ENCODE measurements around the gene CDH9. TPM values are rescaled to one million over a fixed set of nuclear protein-coding genes. Genes with fewer than 3 reads are reported as not detected.

The CDH9 gene
- polyA plus RNA-seq, 2 of the 4 experiments (the other 2 are of a cell fraction), result 0.22 TPM; not detected in 1

DNA sequence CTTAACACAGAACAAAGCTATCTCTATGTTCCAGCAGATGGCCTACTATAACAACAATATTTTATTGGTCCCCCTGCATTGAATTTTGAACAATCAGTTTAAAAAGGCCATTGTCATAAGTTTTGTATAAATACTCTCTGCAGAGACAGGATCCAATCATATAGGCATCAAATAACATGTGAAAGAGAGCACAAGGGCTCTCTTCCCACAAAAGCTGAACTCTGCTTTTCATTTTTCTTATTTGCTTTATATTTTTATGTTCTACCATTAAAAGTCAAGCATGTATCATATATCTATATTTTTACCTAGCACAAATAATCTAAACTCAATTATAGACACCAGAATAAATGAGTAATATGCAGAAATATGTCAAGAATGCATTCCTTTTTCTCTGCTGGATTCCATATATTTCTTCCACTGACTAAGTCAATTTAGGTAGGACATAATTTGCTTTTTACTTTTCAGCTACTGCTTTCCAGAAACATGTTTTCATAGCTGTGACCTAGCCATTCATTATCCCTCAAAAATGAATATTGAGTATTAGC lies 143.6 kb downstream of the CDH9 start:
- ChIA-PET POLR2A (no interaction called here), CTCF (no interaction called here)
- TF ChIP-seq RAD21 (conservative IDR thresholded peaks at IDR 0.05 in 1 of 2, IDR thresholded peaks at IDR 0.05 in 1 of 2), result peak in 1 of 2 experiments; percentile 23; a peak in 1 of 5 replicates
- no peak for TF ChIP-seq HOXB13 (CRISPR knock-in tag; IDR thresholded peaks at IDR 0.05; ENCODE audit: low read depth)
- ATAC-seq (no peak), DNase-seq (ENCODE audit: low read depth in 1 of 2, low spot score in 1 of 2) (no peak), FAIRE-seq (peak; percentile 13)
- H3K4me3 ChIP-seq, result no peak overlapping the region
- H3K4me1 ChIP-seq, result peaks cover 21% of the 10 kb centered on the region
- no peak overlapping the region; a peak in 1 of 6 replicates for H3K27ac ChIP-seq
- H3K4me2 ChIP-seq, result peak overlapping the region; percentile 54
- H3K9me3 ChIP-seq, result no peaks in the 10 kb centered on the region

DNA sequence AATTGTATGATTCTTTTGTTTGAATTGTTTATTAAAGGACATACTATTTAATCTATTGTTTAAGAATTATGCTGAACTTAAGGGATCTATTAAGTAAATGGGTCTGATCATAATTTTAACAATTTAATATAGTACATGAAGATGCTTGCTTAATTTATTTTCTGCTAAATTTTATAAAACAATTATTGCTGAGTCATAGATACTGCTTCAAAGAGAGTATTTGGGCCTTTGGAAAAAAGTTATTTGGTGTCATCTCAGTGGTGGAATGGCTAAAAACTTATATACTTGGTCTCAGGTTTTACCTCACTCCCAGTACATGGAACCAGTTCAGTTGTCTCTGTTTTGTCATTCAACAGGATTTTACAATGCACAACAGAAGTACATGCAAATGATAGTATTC lies 145.3 kb downstream of the CDH9 start:
- peaks cover 21% of the 10 kb centered on the region for H3K4me1 ChIP-seq
- POLR2A ChIA-PET, result no interaction called here
- no peak overlapping the region for H3K4me3 ChIP-seq
- DNase-seq (ENCODE audit: low read depth in 1 of 2, low spot score in 1 of 2) (no peak), ATAC-seq (no peak), FAIRE-seq (no peak)
- TF ChIP-seq RNF2 (IDR thresholded peaks at IDR 0.05; ENCODE audit: borderline replicate concordance, low read depth) (no peak), RFX5 (IDR thresholded peaks at IDR 0.05) (no peak), MAFK (IDR thresholded peaks at IDR 0.05; ENCODE audit: partially characterized antibody) (peak; percentile 83), NFE2L2 (conservative IDR thresholded peaks at IDR 0.05; ENCODE audit: low read length) (peak; percentile 70), HOXB5 (CRISPR knock-in tag; IDR thresholded peaks at IDR 0.05) (no peak)
- no peak overlapping the region for H3K27ac ChIP-seq
- no peaks in the 10 kb centered on the region for H3K9me3 ChIP-seq
- peak overlapping the region; percentile 54; the same call in 1 of the 3 replicates for H3K4me2 ChIP-seq
- CTCF ChIA-PET, result no interaction called here

DNA sequence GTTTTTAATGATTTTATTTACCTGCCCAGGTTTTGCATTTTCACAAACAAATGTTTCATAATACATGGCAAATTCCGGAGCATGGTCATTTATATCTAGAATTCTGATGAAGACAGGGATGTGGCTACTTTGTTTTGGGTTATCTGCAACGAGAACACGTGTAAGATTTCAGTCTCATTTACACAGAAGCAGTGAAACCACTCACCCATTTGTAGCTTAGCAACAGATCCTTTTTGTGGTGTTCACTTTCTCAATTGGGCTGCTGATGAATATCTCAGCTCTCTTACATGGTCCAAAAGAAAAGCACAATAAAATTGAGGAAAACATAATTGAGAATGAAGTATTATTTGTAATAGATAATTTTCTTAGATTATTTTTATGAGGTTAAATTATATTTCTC lies 148.6 kb downstream of the CDH9 start:
- no peaks in the 10 kb centered on the region for H3K9me3 ChIP-seq
- no peak overlapping the region for H3K4me3 ChIP-seq
- no peak overlapping the region for H3K27ac ChIP-seq
- 20% methylated on average over 3 of the region's 3 CpGs for WGBS (ENCODE audit: missing lambda C conversion rate)
- CTCF ChIA-PET, result no interaction called here
- ATAC-seq (no peak), DNase-seq (ENCODE audit: low read depth in 1 of 2, low spot score in 1 of 2) (no peak), FAIRE-seq (no peak)
- TF ChIP-seq HOXB5 (CRISPR knock-in tag; IDR thresholded peaks at IDR 0.05) (no peak), CEBPB (IDR thresholded peaks at IDR 0.05) (no peak), HOXB13 (CRISPR knock-in tag; IDR thresholded peaks at IDR 0.05; ENCODE audit: low read depth) (no peak), CHD2 (IDR thresholded peaks at IDR 0.05; ENCODE audit: low read length, partially characterized antibody) (no peak), GATA3 (IDR thresholded peaks at IDR 0.05; ENCODE audit: borderline replicate concordance) (no peak), NR3C1 (IDR thresholded peaks at IDR 0.05) (no peak), ZC3H11A (IDR thresholded peaks at IDR 0.05) (no peak), ESRRA (IDR thresholded peaks at IDR 0.05; ENCODE audit: borderline replicate concordance, low read length) (no peak), KDM1A (IDR thresholded peaks at IDR 0.05; ENCODE audit: low read depth) (no peak), FOSL2 (IDR thresholded peaks at IDR 0.05) (no peak), FOSL2 (CRISPR knock-in tag; IDR thresholded peaks at IDR 0.05) (no peak), RCOR1 (IDR thresholded peaks at IDR 0.05; ENCODE audit: low read depth, low read length) (no peak), EP300 (IDR thresholded peaks at IDR 0.05) (no peak), CHD4 (IDR thresholded peaks at IDR 0.05; ENCODE audit: borderline replicate concordance) (no peak), JUN (IDR thresholded peaks at IDR 0.05) (no peak), SMC3 (IDR thresholded peaks at IDR 0.05) (no peak)
- TF ChIP-seq, protein P1, sequence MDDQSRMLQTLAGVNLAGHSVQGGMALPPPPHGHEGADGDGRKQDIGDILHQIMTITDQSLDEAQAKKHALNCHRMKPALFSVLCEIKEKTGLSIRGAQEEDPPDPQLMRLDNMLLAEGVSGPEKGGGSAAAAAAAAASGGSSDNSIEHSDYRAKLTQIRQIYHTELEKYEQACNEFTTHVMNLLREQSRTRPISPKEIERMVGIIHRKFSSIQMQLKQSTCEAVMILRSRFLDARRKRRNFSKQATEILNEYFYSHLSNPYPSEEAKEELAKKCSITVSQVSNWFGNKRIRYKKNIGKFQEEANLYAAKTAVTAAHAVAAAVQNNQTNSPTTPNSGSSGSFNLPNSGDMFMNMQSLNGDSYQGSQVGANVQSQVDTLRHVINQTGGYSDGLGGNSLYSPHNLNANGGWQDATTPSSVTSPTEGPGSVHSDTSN (IDR thresholded peaks at IDR 0.05), result no peak
- TF ChIP-seq, protein P2, sequence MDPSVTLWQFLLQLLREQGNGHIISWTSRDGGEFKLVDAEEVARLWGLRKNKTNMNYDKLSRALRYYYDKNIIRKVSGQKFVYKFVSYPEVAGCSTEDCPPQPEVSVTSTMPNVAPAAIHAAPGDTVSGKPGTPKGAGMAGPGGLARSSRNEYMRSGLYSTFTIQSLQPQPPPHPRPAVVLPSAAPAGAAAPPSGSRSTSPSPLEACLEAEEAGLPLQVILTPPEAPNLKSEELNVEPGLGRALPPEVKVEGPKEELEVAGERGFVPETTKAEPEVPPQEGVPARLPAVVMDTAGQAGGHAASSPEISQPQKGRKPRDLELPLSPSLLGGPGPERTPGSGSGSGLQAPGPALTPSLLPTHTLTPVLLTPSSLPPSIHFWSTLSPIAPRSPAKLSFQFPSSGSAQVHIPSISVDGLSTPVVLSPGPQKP (IDR thresholded peaks at IDR 0.05; ENCODE audit: low read depth, low read length), result no peak
- TF ChIP-seq, protein P3, sequence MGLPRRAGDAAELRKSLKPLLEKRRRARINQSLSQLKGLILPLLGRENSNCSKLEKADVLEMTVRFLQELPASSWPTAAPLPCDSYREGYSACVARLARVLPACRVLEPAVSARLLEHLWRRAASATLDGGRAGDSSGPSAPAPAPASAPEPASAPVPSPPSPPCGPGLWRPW (IDR thresholded peaks at IDR 0.05), result no peak
- H3K4me1 ChIP-seq, result peaks cover 17% of the 10 kb centered on the region
- POLR2A ChIA-PET, result no interaction called here
- no peak overlapping the region for H3K4me2 ChIP-seq
